H9 (cell line): ENCODE measurements around the gene PRKACA. TPM values are rescaled to one million over a fixed set of nuclear protein-coding genes. Genes with fewer than 3 reads are reported as not detected.

Source experiments
- DNase-seq: peaks from one replicate; pipeline ENCODE4 v3.0.0-alpha.2; 2017
- H2AFZ ChIP-seq: one replicate; pipeline ENCODE4 v1.6.1; 2013; ENCODE audit warnings: mild to moderate bottlenecking, low read length, control low read depth, moderate library complexity
- H2AK5ac ChIP-seq: 2 replicates; pipeline ENCODE4 v1.6.1; 2013; ENCODE audit warnings: low read length, control low read depth, mixed read lengths; ENCODE audit not compliant: insufficient read length
- H2BK120ac ChIP-seq: one replicate; pipeline ENCODE4 v1.6.1; 2013; ENCODE audit warnings: low read depth, mild to moderate bottlenecking, low read length, control low read depth, inconsistent platforms; ENCODE audit not compliant: poor library complexity, severe bottlenecking
- H2BK12ac ChIP-seq: 2 replicates; pipeline ENCODE4 v1.6.1; 2013; ENCODE audit warnings: low read length, control low read depth, mixed read lengths, low read depth; ENCODE audit not compliant: insufficient read length
- H2BK15ac ChIP-seq: 2 replicates; pipeline ENCODE4 v1.6.1; 2013; ENCODE audit warnings: low read depth, low read length, control low read depth
- H2BK20ac ChIP-seq: one replicate; pipeline ENCODE4 v1.6.1; 2013; ENCODE audit warnings: low read depth, mild to moderate bottlenecking, low read length, control low read depth, inconsistent platforms; ENCODE audit not compliant: poor library complexity, severe bottlenecking
- H2BK5ac ChIP-seq: 2 replicates; pipeline ENCODE4 v1.6.1; 2013; ENCODE audit warnings: low read length, control low read depth, mixed read lengths; ENCODE audit not compliant: insufficient read length
- H3K14ac ChIP-seq: 2 replicates; pipeline ENCODE4 v1.6.1; 2013; ENCODE audit warnings: low read length, control low read depth; ENCODE audit not compliant: insufficient read depth
- H3K18ac ChIP-seq: 2 replicates; pipeline ENCODE4 v1.6.1; 2013; ENCODE audit warnings: low read depth, mild to moderate bottlenecking, mixed read lengths, low read length, control low read depth; ENCODE audit not compliant: insufficient read length
- H3K23ac ChIP-seq: 2 replicates; pipeline ENCODE4 v1.6.1; 2013; ENCODE audit warnings: low read length, control low read depth, mixed read lengths, low read depth; ENCODE audit not compliant: insufficient read length
- H3K23me2 ChIP-seq: 2 replicates; pipeline ENCODE4 v1.6.1; 2013; ENCODE audit warnings: low read depth, mild to moderate bottlenecking, mixed read lengths, low read length, control low read depth; ENCODE audit not compliant: insufficient read length, poor library complexity, severe bottlenecking
- H3K27ac ChIP-seq: 2 replicates; pipeline ENCODE4 v1.5.1; 2013; ENCODE audit warnings: low read length, control low read depth, mixed read lengths, low read depth; ENCODE audit not compliant: insufficient read length
- H3K27me3 ChIP-seq: 2 replicates; pipeline ENCODE4 v1.6.1; 2013; ENCODE audit warnings: low read length, control low read depth, inconsistent platforms; ENCODE audit not compliant: insufficient read depth
- H3K4ac ChIP-seq: 2 replicates; pipeline ENCODE4 v1.6.1; 2013; ENCODE audit warnings: low read depth, mild to moderate bottlenecking, control low read depth, inconsistent platforms, low read length, moderate library complexity
- H3K4me1 ChIP-seq: 2 replicates; pipeline ENCODE4 v1.6.1; 2013; ENCODE audit warnings: low read length, control low read depth, inconsistent platforms; ENCODE audit not compliant: insufficient read depth
- H3K4me2 ChIP-seq: 2 replicates; pipeline ENCODE4 v1.6.1; 2013; ENCODE audit warnings: low read length, control low read depth, mixed read lengths; ENCODE audit not compliant: insufficient read length, insufficient read depth
- H3K56ac ChIP-seq: 2 replicates; pipeline ENCODE4 v1.6.1; 2013; ENCODE audit warnings: low read depth, mild to moderate bottlenecking, mixed read lengths, low read length, control low read depth; ENCODE audit not compliant: insufficient read length
- H3K79me1 ChIP-seq: 2 replicates; pipeline ENCODE4 v1.6.1; 2013; ENCODE audit warnings: low read depth, mild to moderate bottlenecking, moderate library complexity, low read length, control low read depth, inconsistent platforms; ENCODE audit not compliant: insufficient read depth, poor library complexity, severe bottlenecking
- H3K79me2 ChIP-seq: 2 replicates; pipeline ENCODE4 v1.6.1; 2013; ENCODE audit warnings: low read length, control low read depth, inconsistent platforms; ENCODE audit not compliant: insufficient read depth
- H3K9ac ChIP-seq: 2 replicates; pipeline ENCODE4 v1.6.1; 2013; ENCODE audit warnings: low read length, control low read depth, mixed read lengths; ENCODE audit not compliant: insufficient read length; ENCODE audit errors: extremely low read depth
- H3K9me3 ChIP-seq: one replicate; pipeline ENCODE4 v1.6.1; 2013; ENCODE audit warnings: low read depth, low read length, inconsistent platforms; ENCODE audit not compliant: control insufficient read depth
- H3T11ph ChIP-seq: one replicate; pipeline ENCODE4 v1.6.1; 2013; ENCODE audit warnings: mild to moderate bottlenecking, low read length, control low read depth, inconsistent platforms
- H4K20me1 ChIP-seq: one replicate; pipeline ENCODE4 v1.6.1; 2013; ENCODE audit not compliant: control insufficient read depth, insufficient read length, insufficient read depth
- H4K5ac ChIP-seq: 2 replicates; pipeline ENCODE4 v1.6.1; 2013; ENCODE audit warnings: low read depth, mild to moderate bottlenecking, mixed read lengths, low read length, control low read depth; ENCODE audit not compliant: insufficient read length
- H4K8ac ChIP-seq: replicated peaks from 2 replicates; pipeline ENCODE4 v1.6.1; 2013; ENCODE audit warnings: low read length, control low read depth, mixed read lengths, low read depth; ENCODE audit not compliant: insufficient read length
- H4K91ac ChIP-seq: 2 replicates; pipeline ENCODE4 v1.6.1; 2013; ENCODE audit warnings: low read depth, mild to moderate bottlenecking, moderate library complexity, mixed read lengths, low read length, control low read depth; ENCODE audit not compliant: insufficient read length
- H3K27ac Mint-ChIP-seq, 3 experiments: 2 replicates in 2 of 3; 3 replicates in 1 of 3; pipeline ENCODE4 v1.8.0; 2020 to 2021; ENCODE audit warnings: mixed read lengths in 3 of 3, mild to moderate bottlenecking in 1 of 3, moderate library complexity in 1 of 3
- H3K27me3 Mint-ChIP-seq: 2 replicates; pipeline ENCODE4 v1.8.0; 2021; ENCODE audit warnings: low read depth, mild to moderate bottlenecking, moderate library complexity, mixed read lengths
- H3K36me3 Mint-ChIP-seq, 3 experiments: 2 replicates in 2 of 3; 3 replicates in 1 of 3; pipeline ENCODE4 v1.8.0; 2020 to 2021; ENCODE audit warnings: low read depth in 3 of 3, mixed read lengths in 3 of 3; ENCODE audit not compliant: insufficient read depth in 1 of 3
- H3K4me1 Mint-ChIP-seq, 2 experiments: 2 replicates each; pipeline ENCODE4 v1.8.0; 2020; ENCODE audit warnings: mixed read lengths in 2 of 2
- H3K4me3 Mint-ChIP-seq, 2 experiments: 2 replicates in 1 of 2; 3 replicates in 1 of 2; pipeline ENCODE4 v1.8.0; 2020 to 2021; ENCODE audit warnings: mild to moderate bottlenecking in 2 of 2, mixed read lengths in 2 of 2, moderate library complexity in 1 of 2
- H3K9me3 Mint-ChIP-seq, 2 experiments: 2 replicates in 1 of 2; 3 replicates in 1 of 2; pipeline ENCODE4 v1.8.0; 2020; ENCODE audit warnings: mild to moderate bottlenecking in 2 of 2, mixed read lengths in 2 of 2, moderate library complexity in 1 of 2
- whole genome bisulfite sequencing: extraction: QIAGEN DNeasy Blood & Tissue Kit; methylation state at CpG from one replicate; pipeline ENCODE4 v1.1.7; 2013; ENCODE audit warnings: missing lambda C conversion rate, low lambda C conversion rate, mixed read lengths; ENCODE audit not compliant: insufficient read length; ENCODE audit errors: extremely low coverage; 5-methylcytosine and 5-hydroxymethylcytosine counted together
- total RNA-seq: library from RNA; stranded (reverse); gene quantifications from 2 replicates; pipeline ENCODE4 v1.2.1, GENCODE V29; 2021
- TF ChIP-seq, protein P1 (sequence below): fragments of 200-600 bp; sonication (generic); conservative IDR thresholded peaks from 3 replicates; pipeline ENCODE4 v1.8.0; 2021; ENCODE audit warnings: antibody characterized with exemption, mild to moderate bottlenecking

The PRKACA gene
- total RNA-seq, 1 experiment from 2014 or later, result 51.8 TPM

DNA sequence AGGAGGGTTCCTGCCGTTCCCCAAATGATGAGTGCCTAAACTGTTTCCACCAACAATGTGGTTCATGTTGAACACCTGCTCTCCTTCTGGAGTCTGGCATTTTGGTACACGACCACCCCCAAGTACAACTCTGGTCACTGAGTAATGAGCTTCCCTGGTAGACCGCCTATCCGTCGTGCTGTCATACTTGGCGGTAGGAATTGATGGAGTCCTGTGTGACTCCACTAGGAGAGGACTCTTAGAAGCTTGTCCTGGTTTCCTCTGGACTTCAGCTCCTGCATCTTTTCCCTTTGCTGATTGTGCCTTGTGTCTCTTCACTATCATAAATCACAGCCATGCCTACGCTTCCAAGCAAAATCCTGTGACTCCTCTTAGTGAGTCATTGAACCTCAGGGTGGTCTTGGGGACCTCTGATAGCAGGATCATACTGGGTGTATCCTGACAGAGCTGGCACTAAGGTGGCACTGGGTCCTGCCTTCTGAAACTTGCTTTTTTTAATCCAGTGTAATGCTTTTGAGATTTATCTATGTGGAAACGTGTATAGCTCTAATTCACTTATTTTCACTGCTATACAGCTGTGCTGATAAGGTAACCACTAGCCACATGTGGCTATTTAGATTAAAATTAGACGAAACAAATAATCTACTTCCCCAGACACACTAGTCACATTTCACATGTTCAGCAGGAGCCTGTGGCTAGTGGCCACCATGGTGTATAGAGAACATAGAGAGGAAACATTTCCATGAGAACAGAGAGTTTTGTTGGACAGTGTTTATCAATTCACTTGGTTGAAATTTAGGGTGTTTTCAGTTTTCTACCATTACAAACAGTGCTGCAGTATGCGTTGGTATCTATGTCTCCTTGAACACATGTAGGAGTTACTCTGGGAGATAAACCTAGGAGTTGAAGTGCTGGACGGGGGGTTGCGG, 25.0 kb upstream of the PRKACA start:
- no peak overlapping the region for H2AFZ ChIP-seq
- no peaks in the 10 kb centered on the region for H3K79me2 ChIP-seq
- TF ChIP-seq, protein P1, sequence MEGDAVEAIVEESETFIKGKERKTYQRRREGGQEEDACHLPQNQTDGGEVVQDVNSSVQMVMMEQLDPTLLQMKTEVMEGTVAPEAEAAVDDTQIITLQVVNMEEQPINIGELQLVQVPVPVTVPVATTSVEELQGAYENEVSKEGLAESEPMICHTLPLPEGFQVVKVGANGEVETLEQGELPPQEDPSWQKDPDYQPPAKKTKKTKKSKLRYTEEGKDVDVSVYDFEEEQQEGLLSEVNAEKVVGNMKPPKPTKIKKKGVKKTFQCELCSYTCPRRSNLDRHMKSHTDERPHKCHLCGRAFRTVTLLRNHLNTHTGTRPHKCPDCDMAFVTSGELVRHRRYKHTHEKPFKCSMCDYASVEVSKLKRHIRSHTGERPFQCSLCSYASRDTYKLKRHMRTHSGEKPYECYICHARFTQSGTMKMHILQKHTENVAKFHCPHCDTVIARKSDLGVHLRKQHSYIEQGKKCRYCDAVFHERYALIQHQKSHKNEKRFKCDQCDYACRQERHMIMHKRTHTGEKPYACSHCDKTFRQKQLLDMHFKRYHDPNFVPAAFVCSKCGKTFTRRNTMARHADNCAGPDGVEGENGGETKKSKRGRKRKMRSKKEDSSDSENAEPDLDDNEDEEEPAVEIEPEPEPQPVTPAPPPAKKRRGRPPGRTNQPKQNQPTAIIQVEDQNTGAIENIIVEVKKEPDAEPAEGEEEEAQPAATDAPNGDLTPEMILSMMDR, result no peak
- Mint-ChIP-seq H3K4me3 (no peak overlapping the region; a peak in 1 of 5 replicates), H3K36me3 (no peaks in the 10 kb centered on the region), H3K27ac (no peak overlapping the region), H3K27me3 (no peaks in the 10 kb centered on the region; the same call in 1 of the 2 replicates), H3K4me1 (peaks cover 8 to 10% of the 10 kb centered on the region in 2 experiments; a peak in 3 of 4 replicates), H3K9me3 (no peaks in the 10 kb centered on the region)
- no peaks in the 10 kb centered on the region for H3K23me2 ChIP-seq
- H4K20me1 ChIP-seq, result no peaks in the 10 kb centered on the region
- no peaks in the 10 kb centered on the region for H3K9me3 ChIP-seq
- H3K23ac ChIP-seq, result no peak overlapping the region
- H3K9ac ChIP-seq, result no peak overlapping the region
- H4K5ac ChIP-seq, result no peak overlapping the region
- H3T11ph ChIP-seq, result no peak overlapping the region
- no peak overlapping the region for H3K27ac ChIP-seq
- no peak overlapping the region for H4K8ac ChIP-seq
- no peak overlapping the region for H2BK15ac ChIP-seq
- no peak overlapping the region for H2BK20ac ChIP-seq
- H2BK120ac ChIP-seq, result no peak overlapping the region
- H3K4me1 ChIP-seq, result no peaks in the 10 kb centered on the region
- no peak overlapping the region for H3K18ac ChIP-seq
- no peak overlapping the region for H3K56ac ChIP-seq
- WGBS, result no CpG with 5 or more reads among the region's 12 CpGs
- H3K79me1 ChIP-seq, result no peaks in the 10 kb centered on the region
- H4K91ac ChIP-seq, result no peak overlapping the region
- no peak overlapping the region for H3K4ac ChIP-seq
- no peak overlapping the region for H2AK5ac ChIP-seq
- H3K4me2 ChIP-seq, result no peak overlapping the region
- H2BK5ac ChIP-seq, result no peak overlapping the region
- no peaks in the 10 kb centered on the region for H3K27me3 ChIP-seq
- no peak overlapping the region for H2BK12ac ChIP-seq
- H3K14ac ChIP-seq, result no peak overlapping the region
- no peak for DNase-seq
